HTERT RPE-1 (cell line): ENCODE measurements around the gene OTOGL.

ENCODE experiments used
- in situ Hi-C: fragments of 300-500 bp; cut with MboI; formaldehyde crosslinking; loops from 4 replicates; pipeline ENCODE4 v1.14.3; 2020; ENCODE audit warnings: low sequenced_read_pairs

Gene OTOGL

GRCh38 chr12:80422550-80422949, 323.2 kb downstream of the OTOGL start:
- in situ Hi-C loops = no loop called here
